Cerebellar nuclear complex (tissue), 1 donor: ENCODE results near the gene UTY.

ENCODE experiments used
- DNase-seq, 2 experiments: peaks; one replicate each; lab custom pipeline; 2025; lab: John Stamatoyannopoulos, UW

UTY gene

GRCh38 chrY:13479828-13480227 lies at the start of gene UTY:
TSS of gene UTY (minus strand) at chrY:13480033. CDS start at chrY:13479665, 368 bp downstream.
- DNase-seq = no peak

DNA sequence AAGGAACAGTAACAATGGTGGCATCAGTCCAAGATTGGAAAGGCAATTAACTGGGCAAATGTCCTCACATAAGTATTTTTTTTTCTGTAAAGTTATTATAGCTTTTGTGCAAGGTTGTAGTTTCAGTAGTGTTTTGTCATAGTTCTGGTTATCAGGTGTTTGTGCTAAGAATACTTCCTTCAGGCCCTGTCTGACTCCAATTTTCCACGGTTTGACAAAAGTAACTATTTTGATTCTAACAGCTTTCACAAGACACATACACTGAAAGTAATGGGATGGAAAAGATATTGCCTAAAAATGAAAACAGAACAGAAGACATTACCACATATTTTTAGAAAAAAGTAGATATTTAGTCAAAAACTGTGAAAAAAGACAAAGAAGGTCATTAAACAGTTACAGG lies 40.6 kb upstream of the UTY start:
- no peak for DNase-seq

GRCh38 chrY:13501215-13501614 lies 21.4 kb upstream of the UTY start:
- no peak for DNase-seq

DNA sequence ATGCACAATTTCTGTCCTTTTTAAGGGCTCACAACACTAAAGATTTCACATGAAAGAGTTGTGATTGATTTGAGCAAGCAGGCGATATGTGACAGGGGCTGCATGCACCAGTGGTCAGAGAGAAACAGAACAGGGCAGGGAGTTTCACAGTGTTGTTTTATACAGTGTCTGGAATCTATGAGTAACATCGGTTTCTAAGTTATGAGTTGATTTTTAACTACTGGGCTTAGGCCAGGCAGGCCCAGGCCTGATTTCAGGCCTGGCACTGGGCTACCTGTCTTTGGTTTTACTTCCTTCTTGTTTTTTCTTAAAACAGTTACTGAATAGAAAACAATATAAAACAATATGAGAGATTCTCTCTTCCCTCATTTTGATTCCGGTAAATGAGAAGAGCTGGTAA lies 13.9 kb upstream of the UTY start:
- DNase-seq = no peak

GRCh38 chrY:13492408-13492807 lies 12.6 kb upstream of the UTY start:
- no peak for DNase-seq

DNA sequence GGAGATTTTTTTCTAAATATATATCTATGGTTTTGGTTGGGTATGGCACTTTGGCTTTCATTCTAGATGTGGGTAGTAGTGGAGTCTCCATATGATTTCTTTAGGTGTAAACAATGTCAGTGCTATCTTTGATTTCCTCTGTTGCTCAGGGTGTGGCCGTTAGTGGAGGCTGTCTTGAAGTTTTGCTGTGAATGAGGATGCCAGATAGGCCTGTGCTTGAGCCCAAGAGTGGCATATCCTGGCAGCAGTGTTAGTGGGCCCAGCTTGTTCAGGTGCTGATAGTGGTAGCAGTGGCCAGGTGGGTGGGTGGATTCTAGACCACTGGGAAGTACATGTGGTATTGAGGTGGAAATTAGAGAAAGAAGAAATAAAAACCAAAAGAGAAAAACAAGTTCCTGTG lies 8.9 kb upstream of the UTY start:
- DNase-seq = no peak

DNA sequence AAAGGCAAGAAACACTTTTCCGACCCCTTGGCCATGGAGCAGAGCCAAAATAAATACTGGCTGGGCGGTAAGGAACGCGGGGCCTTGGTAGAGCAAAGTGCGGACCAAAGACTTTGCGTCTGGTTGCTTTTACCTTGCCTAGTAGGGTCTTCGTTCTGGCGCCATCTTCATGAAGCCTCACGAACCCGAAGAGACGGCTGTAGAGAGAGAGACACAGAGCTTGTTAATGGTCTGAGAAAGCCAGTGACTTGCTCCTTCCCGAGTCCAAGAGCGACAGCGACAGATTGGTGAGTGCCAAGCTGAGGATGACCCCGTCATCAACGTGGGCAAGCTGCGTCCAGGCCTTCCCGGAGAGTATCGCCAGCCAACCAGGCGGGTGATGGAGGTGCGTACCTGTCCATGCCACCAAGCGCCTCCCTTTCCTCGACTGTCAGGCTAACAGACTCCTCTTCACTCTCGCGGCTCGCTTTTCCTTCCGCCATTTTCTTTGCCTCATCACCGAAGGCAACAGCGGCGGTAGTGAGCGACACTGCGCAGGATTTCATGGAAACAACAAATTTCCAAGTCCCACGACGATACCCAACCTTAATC lies 617 bp downstream of the UTY start:
- no peak for DNase-seq

GRCh38 chrY:13478126-13478785 lies 1.6 kb downstream of the UTY start:
- DNase-seq = no peak

DNA sequence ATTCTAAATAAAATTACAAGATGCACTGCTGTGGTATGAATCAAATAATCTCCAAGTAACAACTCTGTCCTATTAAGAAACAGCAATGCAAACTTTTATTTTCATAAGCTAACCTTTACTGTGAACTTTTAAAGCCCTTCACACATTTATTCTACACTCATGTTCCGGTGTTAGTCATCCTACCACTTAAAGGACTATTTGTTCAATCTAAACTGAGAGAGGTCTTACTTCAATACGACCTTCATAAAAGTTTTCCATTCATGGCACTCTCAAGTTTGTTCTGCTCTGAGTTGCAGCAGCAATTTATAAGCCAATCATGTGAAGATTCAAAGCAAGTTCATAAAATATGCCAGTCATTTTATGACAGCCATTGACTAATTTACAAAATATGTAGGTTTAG lies 4.8 kb downstream of the UTY start:
- no peak for DNase-seq

- DNase-seq = no peak
Observed at GRCh38 chrY:13451572-13451971, 28.3 kb downstream of the UTY start.

GRCh38 chrY:13450596-13451130 lies 29.2 kb downstream of the UTY start:
- DNase-seq = no peak

GRCh38 chrY:13445566-13445965 lies 34.3 kb downstream of the UTY start:
- DNase-seq = no peak

GRCh38 chrY:13443146-13443545 lies 36.7 kb downstream of the UTY start:
- DNase-seq = no peak

GRCh38 chrY:13440811-13441210 lies 39.0 kb downstream of the UTY start:
- DNase-seq = no peak

- DNase-seq = no peak
Observed at GRCh38 chrY:13435968-13436937, 43.6 kb downstream of the UTY start.

GRCh38 chrY:13435206-13435967 lies 44.4 kb downstream of the UTY start:
- no peak for DNase-seq

GRCh38 chrY:13432293-13433025 lies 47.4 kb downstream of the UTY start:
- DNase-seq = no peak

DNA sequence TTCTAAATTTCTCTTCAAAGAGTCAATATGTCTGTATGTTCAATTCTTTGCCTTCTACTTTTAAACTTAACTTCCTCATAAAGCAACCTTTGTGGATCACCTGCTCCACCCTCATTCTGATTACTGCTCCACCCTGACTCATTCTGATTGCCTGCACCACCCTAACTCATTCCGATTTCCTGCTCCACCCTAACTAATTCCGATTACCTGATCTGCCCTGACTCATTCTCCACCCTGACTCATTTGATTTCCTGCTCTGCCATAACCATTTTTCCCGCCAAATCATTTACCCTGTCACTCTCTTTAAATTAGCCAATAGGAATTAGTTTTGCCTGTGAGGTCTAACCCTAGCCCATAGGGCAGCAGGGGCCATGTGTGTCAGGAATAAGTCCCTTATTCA lies 50.3 kb downstream of the UTY start:
- no peak for DNase-seq

DNA sequence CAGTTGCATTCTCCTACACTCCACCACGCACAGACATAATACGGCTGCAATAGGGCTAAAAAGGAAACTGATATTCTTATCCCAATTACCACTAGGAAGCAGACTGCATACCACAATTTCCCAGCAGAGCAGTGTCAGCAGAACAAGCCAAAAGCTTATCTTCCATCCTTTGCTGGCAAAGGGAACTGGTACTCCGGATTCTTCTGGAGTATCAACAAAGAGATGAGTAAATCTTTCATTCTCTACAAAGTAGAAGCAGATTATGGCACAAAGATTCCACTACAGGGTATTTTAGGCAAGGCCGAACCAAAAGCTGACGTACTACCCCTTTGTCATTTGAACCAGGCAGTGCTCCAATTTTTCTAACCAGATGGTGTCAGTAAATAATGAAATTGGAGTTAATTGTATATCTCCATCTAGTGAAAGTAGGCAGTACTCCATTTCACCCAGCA lies 56.5 kb downstream of the UTY start:
- no peak for DNase-seq

- DNase-seq = no peak
Observed at GRCh38 chrY:13416869-13417661, 62.8 kb downstream of the UTY start.
